Mucosa of descending colon (tissue), 3 donors: ENCODE data around the gene SMIM33. TPM values are rescaled to one million over a fixed set of nuclear protein-coding genes. Genes with fewer than 3 reads are reported as not detected.

Source experiments
- ATAC-seq: fragments of 200-7000 bp; cut with Tn5 transposase; one replicate; pipeline ENCODE4 v1.9.1; 2020; ENCODE audit warnings: mild to moderate bottlenecking, moderate library complexity
- DNase-seq, 3 donors: peaks; one replicate each; pipeline ENCODE4 v3.0.0-alpha.2; 2020
- H3K36me3 ChIP-seq: fragments of 200-600 bp; one replicate; pipeline ENCODE4 v1.8.0; 2021; ENCODE audit warnings: low read depth, mild to moderate bottlenecking
- H3K4me1 ChIP-seq: fragments of 200-600 bp; one replicate; pipeline ENCODE4 v1.8.0; 2021; ENCODE audit warnings: low read depth, mild to moderate bottlenecking
- H3K4me3 ChIP-seq: fragments of 200-600 bp; one replicate; pipeline ENCODE4 v1.8.0; 2021; ENCODE audit warnings: mild to moderate bottlenecking
- H3K9me3 ChIP-seq: fragments of 200-600 bp; one replicate; pipeline ENCODE4 v1.8.0; 2021; ENCODE audit warnings: mild to moderate bottlenecking
- intact Hi-C, 2 donors: fragments of 100-400 bp; cut with DNase I in 1 of 2; cut with micrococcal nuclease in 1 of 2; formaldehyde crosslinking; loops; one replicate each; pipeline versions ENCODE4 v1.11.0 to v1.11.1; 2022; cut with DNase I, micrococcal nuclease
- total RNA-seq, 3 donors: library from RNA; stranded (reverse); fragmentation: NEBNext Ultra II Directional in 2 of 3; extraction: Animal tissue kit (Norgen Biotek cat#: 25700) in 2 of 3; gene quantifications; one replicate each; pipeline versions ENCODE4 v1.2.1 to v1.2.4, GENCODE V29; 2021 to 2023
- TF ChIP-seq, protein P1 (sequence below): fragments of 200-600 bp; IDR thresholded peaks from one replicate; pipeline ENCODE4 v1.8.0; 2022; ENCODE audit warnings: antibody characterized with exemption, mild to moderate bottlenecking
- donor health status: DM: no; HTN: no; CAD: no; lungs with moderate emphysema.
- donor health status: DM: no; HTN: no; CAD: no.
- donor health status: DM: no; HTN: yes; CAD: no.

SMIM33 gene
- total RNA-seq, 3 donors from 2014 or later = 1.8 to 5.2 (median 2.8) TPM

DNA sequence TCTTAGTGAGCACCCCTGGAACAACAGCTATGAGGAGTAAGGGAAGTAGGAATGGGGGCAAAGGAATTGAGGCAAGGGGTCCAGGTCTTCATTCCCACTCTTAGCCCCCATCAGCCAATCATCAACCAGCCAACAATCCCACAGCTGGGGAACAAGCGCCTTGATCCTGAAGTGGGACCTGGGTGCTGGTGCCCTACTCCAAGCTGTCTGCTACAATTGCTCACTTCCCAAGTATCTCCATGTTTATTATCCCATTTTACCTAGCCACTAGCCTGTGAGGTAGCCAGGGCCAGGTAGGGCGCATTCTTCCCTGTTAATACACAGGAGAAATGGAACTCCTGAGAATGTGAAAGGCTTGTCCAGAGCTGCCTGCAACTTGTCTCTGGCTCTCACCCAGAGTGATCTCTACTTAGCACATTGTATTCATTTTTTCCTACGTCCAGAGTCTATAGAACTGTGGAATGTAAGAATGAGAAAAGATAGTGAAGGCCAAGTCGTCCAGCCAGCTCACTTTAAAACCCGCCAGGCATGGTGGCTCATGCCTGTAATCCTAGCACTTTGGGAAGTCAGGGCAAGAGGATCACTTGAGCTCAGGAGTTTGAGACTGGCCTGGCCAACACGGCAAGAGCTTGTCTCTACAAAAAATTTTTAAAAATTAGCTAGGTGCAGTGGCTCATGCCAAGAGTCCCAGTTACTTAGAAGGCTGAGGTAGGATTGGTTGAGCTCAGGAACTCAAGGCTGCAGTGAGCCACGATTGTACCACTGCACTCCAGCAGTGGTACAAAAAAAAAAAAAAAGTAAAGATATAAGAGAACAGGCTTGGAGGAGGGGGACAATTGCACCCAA, 25.3 kb upstream of the SMIM33 start:
- Histone ChIP-seq H3K4me1 (no peaks in the 10 kb centered on the region), H3K36me3 (no peaks in the 10 kb centered on the region), H3K4me3 (no peak overlapping the region), H3K9me3 (no peaks in the 10 kb centered on the region)
- intact Hi-C loops = no loop called here
- TF ChIP-seq, protein P1, sequence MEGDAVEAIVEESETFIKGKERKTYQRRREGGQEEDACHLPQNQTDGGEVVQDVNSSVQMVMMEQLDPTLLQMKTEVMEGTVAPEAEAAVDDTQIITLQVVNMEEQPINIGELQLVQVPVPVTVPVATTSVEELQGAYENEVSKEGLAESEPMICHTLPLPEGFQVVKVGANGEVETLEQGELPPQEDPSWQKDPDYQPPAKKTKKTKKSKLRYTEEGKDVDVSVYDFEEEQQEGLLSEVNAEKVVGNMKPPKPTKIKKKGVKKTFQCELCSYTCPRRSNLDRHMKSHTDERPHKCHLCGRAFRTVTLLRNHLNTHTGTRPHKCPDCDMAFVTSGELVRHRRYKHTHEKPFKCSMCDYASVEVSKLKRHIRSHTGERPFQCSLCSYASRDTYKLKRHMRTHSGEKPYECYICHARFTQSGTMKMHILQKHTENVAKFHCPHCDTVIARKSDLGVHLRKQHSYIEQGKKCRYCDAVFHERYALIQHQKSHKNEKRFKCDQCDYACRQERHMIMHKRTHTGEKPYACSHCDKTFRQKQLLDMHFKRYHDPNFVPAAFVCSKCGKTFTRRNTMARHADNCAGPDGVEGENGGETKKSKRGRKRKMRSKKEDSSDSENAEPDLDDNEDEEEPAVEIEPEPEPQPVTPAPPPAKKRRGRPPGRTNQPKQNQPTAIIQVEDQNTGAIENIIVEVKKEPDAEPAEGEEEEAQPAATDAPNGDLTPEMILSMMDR = no peak
- ATAC-seq (no peak), DNase-seq (no peak)

DNA sequence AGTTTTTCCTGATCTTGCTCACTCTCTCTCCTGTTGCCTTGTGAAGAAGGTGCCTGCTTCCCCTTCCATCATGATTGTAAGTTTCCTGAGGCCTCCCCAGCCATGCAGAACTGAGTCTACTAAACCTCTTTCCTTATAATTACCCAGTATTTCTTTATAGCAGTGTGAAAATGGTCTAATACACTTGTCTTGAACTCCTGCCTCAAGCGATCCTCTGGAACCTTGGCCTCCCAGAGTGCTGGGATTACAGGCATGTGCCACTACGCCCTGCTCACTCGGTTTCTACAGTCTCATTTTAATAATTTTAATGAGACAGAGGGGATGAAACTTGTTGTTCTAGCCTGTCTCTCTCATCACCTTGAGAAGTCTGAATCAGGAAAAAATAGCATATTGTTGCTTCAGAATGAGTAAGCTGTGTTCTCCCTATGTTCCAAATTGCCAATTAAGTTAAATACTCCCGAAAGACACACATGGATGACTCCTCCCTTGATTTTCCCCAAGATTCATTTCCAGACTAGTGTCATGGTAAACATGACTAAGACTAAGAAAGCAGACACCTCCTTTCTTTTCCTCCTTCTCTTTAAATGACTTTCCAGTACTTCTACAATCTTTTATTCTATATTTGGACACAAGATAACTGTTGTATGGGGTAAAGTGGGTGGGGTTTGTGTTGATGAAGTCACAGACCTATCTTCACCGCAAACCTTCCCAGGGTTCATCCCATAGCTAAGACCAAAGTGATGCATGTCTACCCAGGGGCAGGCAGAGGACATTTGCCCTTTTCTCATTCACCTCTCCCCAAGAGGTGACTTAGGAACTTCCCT, 23.6 kb upstream of the SMIM33 start:
- Histone ChIP-seq H3K36me3 (no peaks in the 10 kb centered on the region), H3K9me3 (no peaks in the 10 kb centered on the region), H3K4me1 (no peaks in the 10 kb centered on the region), H3K4me3 (no peak overlapping the region)
- DNase-seq (no peak), ATAC-seq (peak; percentile 15)
- intact Hi-C loops = no loop called here
- TF ChIP-seq, protein P1 = no peak

DNA sequence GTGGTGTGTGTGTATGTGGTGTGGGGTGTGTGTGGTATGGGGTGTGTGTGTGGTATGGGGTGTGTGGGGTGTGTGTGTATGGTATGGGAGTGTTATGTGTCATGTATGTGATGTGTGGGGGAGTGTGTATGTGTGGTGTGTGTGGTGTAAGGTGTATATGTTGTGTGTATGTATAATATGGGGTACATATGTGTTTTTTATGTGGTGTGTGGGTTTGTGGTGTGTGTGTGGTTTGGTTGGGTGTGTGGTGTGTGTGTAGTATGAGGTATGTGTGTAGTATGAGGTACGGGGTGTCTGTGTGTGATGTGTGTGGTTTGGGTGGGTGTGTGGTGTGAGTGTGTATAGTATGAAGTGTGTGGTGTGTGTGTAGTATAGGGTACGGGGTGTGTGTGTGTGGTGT, 19.6 kb upstream of the SMIM33 start:
- TF ChIP-seq, protein P1 = no peak
- H3K36me3 ChIP-seq = no peaks in the 10 kb centered on the region
- intact Hi-C loops = no loop called here
- ATAC-seq (no peak), DNase-seq (no peak)
- no peaks in the 10 kb centered on the region for H3K9me3 ChIP-seq
- no peaks in the 10 kb centered on the region for H3K4me1 ChIP-seq
- no peak overlapping the region for H3K4me3 ChIP-seq

DNA sequence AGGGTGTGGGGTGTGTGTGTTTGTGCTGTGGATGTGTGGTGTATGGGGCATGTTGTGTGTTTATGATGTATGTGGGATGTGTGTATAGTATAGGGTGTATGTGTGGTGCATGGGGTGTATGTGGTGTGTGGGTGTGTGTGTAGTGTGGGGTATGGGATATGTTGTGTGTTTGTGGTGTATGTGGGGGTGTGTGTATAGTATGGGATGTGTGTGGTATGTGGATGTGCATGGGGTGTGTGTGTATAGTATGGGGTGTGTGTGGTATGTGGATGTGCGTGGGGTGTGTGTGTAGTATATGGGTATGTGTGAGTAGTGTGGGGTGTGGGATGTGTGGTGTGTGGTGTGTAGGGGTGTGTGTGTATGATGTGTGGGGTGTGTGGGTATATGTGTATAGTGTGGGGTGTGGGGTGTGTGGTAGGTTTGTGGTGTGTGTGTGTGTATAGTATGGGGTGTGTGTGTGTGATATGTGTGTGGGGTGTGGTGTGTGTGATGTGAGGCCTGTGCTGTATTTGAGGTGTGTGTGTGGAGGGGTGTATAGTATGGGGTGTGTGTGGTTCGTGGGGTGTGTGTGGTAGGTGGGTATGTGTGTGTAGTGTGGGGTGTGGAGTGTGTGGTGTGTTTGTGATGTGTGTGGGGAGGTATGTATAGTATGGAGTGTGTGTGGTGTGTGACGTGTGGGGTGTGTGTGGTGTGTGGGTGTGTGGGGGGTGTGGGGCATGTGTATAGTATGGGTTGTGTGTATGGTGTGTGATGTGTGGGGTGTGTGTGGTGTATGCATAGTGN, 18.7 kb upstream of the SMIM33 start:
- DNase-seq (no peak), ATAC-seq (peak; percentile 23)
- TF ChIP-seq, protein P1 = no peak
- H3K36me3 ChIP-seq = no peaks in the 10 kb centered on the region
- intact Hi-C loops = no loop called here
- H3K9me3 ChIP-seq = no peaks in the 10 kb centered on the region
- no peaks in the 10 kb centered on the region for H3K4me1 ChIP-seq
- no peak overlapping the region for H3K4me3 ChIP-seq
